Astrocyte of the cerebellum (primary cell): ENCODE results near the gene GMNN.

ENCODE experiments used
- DNase-seq: peaks from one replicate; pipeline ENCODE4 v3.0.0-alpha.2; 2011; ENCODE audit warnings: low read depth
- H3K4me3 ChIP-seq: 2 replicates; pipeline ENCODE4 v1.5.1; 2011; ENCODE audit warnings: mild to moderate bottlenecking, low read depth, low read length, moderate library complexity
- in situ Hi-C: cut with HindIII; loops from 2 replicates; pipeline ENCODE4 v1.10.0; 2017; ENCODE audit warnings: low sequenced_read_pairs
- TF ChIP-seq, protein P1 (sequence below): IDR thresholded peaks from 2 replicates; pipeline ENCODE4 v1.5.1; 2012; ENCODE audit warnings: low read length, low read depth, moderate library complexity, mild to moderate bottlenecking; ENCODE audit errors: missing control alignments

The GMNN gene

DNA sequence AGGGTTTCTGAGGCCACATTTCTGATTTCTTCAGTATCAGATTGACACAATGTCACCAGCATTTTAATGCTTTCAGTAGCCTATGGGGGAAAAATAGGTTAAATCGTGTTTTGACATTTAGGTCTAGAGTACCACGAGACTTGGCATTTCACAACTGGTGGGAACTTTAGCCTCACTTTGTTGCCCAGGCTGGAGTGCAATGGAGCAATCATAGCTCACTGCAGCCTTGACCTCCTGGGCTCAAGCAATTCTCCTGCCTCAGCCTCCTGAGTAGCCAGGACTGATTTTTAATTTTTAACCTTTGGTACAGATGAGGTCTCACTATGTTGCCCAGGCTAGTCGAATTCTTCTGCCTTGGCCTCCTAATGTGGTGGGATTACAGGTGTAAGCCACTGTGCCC is 35.0 kb downstream of the GMNN start:
- no peak for DNase-seq

DNA sequence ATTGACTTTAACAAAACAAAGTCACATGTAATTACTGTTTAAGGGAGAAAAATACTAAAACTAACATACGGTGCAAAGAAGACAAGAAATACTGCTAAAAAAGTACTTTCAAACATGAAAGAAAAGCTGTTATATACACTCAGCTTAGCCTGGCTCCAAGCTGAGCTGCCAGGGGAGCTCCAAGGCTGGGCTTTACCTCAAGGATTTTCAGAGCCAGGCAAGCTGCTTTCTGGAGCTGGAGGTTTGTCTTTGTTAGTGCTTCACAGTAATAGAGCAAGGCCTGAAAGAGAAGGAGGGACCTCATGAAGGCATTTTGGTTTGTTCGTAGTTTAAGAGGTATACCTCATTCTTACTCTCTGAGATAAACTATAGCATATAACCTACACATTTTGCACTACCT is 43.6 kb downstream of the GMNN start:
- H3K4me3 ChIP-seq: no peak overlapping the region
- TF ChIP-seq, protein P1, sequence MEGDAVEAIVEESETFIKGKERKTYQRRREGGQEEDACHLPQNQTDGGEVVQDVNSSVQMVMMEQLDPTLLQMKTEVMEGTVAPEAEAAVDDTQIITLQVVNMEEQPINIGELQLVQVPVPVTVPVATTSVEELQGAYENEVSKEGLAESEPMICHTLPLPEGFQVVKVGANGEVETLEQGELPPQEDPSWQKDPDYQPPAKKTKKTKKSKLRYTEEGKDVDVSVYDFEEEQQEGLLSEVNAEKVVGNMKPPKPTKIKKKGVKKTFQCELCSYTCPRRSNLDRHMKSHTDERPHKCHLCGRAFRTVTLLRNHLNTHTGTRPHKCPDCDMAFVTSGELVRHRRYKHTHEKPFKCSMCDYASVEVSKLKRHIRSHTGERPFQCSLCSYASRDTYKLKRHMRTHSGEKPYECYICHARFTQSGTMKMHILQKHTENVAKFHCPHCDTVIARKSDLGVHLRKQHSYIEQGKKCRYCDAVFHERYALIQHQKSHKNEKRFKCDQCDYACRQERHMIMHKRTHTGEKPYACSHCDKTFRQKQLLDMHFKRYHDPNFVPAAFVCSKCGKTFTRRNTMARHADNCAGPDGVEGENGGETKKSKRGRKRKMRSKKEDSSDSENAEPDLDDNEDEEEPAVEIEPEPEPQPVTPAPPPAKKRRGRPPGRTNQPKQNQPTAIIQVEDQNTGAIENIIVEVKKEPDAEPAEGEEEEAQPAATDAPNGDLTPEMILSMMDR: no peak
- DNase-seq: no peak
- in situ Hi-C loops: no loop called here

More for the DNA sequence above, 35.0 kb downstream of the GMNN start:
- in situ Hi-C loops: no loop called here
- TF ChIP-seq, protein P1: no peak
- no peak overlapping the region for H3K4me3 ChIP-seq

DNA sequence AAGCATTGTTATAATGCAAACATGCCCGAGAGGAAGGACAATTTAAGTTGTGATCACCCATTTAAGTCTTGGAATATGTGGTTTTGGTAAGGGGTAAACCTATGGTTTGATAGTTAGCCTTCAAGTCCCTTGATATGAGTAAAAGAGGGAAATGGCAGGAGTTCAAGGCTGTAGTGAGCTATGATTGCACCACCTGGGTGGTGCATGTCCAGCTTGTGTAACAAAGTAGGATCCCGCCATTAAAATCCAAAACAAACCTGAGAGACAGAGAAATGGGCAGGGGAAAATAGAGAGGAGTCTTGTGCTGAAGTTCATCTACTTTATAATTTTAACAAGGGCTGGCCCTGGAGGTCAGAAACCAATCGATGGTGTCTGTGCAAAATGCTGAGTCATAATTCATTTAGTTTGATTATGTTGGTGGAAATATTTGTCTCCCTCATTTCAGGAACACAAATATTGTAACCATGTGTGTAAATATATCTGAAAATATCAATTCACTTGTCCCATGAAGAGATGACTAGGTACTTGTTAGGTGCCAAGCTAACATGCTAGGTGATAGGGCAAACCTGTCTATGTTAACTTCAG is 47.2 kb downstream of the GMNN start:
- no peak for DNase-seq
- in situ Hi-C loops: no loop called here
- TF ChIP-seq, protein P1: no peak
- H3K4me3 ChIP-seq: no peak overlapping the region

DNA sequence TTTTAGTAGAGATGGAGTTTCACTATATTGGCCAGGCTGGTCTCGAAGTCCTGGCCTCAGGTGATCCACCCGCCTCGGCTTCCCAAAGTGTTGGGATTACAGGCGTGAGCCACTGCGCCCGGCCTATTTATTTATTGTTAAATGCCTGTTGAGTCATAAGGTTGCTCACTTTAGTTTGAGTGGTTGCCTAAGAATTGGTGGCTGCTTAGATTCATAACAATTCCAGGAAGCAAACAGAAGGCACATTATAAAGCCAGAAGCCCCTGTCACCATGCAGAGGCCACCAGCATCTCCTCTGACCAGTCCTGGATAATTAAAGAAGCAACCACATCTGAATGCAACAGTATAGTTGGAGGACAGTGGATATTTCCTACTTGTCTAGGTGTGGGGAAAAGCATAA is 48.0 kb downstream of the GMNN start:
- no peak overlapping the region for H3K4me3 ChIP-seq
- in situ Hi-C loops: no loop called here
- no peak for DNase-seq
- TF ChIP-seq, protein P1: no peak

DNA sequence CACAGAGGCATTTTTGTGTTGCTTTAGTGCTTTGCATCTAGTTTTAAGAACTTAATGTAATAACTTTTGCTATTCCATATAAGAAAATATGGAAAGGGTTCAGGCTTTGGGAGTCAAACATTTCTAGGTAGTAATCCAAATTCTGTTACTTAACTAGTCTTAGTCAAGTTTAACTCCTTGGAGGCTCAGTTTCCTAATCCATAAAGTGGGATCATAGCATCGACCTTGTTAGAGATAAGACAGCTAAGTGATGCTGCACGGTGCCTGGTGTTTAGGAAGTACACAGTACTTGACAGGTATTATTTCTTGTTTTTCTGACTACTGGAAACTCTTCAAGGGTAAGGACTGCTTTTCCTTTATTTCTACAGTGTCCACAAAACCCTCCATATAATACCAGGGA is 48.4 kb downstream of the GMNN start:
- DNase-seq: no peak
- TF ChIP-seq, protein P1: no peak
- in situ Hi-C loops: no loop called here
- H3K4me3 ChIP-seq: no peak overlapping the region

DNA sequence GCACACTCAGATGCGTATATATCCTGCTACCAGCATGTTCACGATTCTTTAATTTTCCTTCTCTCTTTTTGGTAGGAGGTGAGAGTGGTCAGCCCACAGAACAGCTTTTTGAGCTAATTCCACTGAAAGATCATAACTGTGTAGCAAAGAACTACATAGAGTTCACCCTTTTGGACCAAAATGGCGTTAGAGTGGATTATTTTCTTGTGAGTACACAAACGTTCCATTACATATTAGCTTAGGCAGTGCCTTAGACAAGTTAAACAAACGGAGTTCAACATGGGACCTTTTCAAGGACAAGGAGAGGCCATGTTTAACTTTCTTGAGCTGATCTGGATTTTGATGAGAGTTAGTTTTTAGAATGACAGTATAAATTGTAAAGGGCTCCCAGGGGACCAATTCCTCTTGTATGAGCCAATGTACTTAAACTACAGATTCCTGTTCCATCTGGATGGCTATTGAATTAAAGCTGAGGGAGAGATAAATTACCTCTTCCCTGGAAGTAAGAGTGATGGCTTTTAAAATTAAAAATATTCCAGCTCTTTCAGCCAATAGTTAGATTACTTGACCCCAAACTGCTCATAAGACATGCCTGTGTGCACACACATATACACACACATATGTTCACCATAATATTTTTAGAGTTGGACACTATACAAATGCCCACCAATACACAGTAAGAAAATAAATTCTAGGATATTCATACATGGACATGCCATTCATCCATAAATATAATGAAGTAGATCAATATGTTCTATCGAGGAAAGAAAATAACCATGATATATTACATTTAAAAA is 49.6 kb downstream of the GMNN start:
- in situ Hi-C loops: no loop called here
- TF ChIP-seq, protein P1: no peak
- DNase-seq: no peak
- H3K4me3 ChIP-seq: no peak overlapping the region
